WERI-Rb-1 (cell line): ENCODE results near the gene MCM3.

Source experiments
- DNase-seq: peaks from one replicate; pipeline ENCODE4 v3.0.0-alpha.2; 2020
- H3K27ac ChIP-seq: fragments of 250-450 bp; sonication (Bioruptor Pico); 2 replicates; pipeline ENCODE4 v1.5.1; 2020; ENCODE audit warnings: mild to moderate bottlenecking, moderate library complexity
- H3K27me3 ChIP-seq: fragments of 250-450 bp; sonication (Bioruptor Pico); 2 replicates; pipeline ENCODE4 v1.5.1; 2021; ENCODE audit warnings: mild to moderate bottlenecking, low read depth, moderate library complexity; ENCODE audit not compliant: insufficient read depth, severe bottlenecking
- H3K36me3 ChIP-seq: fragments of 250-450 bp; sonication (Bioruptor Pico); 2 replicates; pipeline ENCODE4 v1.5.1; 2020; ENCODE audit warnings: mild to moderate bottlenecking, moderate library complexity
- H3K4me3 ChIP-seq: 2 replicates; pipeline ENCODE4 v1.5.1; 2011; ENCODE audit warnings: low read depth, mild to moderate bottlenecking, control low read depth, low read length
- H3K9me3 ChIP-seq: fragments of 250-450 bp; sonication (Bioruptor Pico); 2 replicates; pipeline ENCODE4 v1.5.1; 2021; ENCODE audit warnings: mild to moderate bottlenecking, moderate library complexity; ENCODE audit not compliant: severe bottlenecking
- CTCF ChIP-seq: IDR thresholded peaks from 2 replicates; pipeline ENCODE4 v1.5.1; 2011; ENCODE audit warnings: low read depth, mild to moderate bottlenecking, control low read depth, inconsistent platforms, low read length

Gene MCM3

GRCh38 chr6:52283111-52283510, 1.4 kb downstream of the MCM3 start:
- Histone ChIP-seq H3K9me3 (no peaks in the 10 kb centered on the region), H3K4me3 (peak overlapping the region; percentile 92), H3K27me3 (no peaks in the 10 kb centered on the region), H3K27ac (no peak overlapping the region; the same call in 1 of the 2 replicates), H3K36me3 (peaks cover 63% of the 10 kb centered on the region)
- DNase-seq, result no peak
- no peak for TF ChIP-seq CTCF

- H3K36me3 ChIP-seq, result peaks cover 100% of the 10 kb centered on the region
- H3K9me3 ChIP-seq, result no peaks in the 10 kb centered on the region
- no peak overlapping the region for H3K4me3 ChIP-seq
- no peak overlapping the region for H3K27ac ChIP-seq
- TF ChIP-seq CTCF, result no peak
- H3K27me3 ChIP-seq, result no peaks in the 10 kb centered on the region
- DNase-seq, result no peak
Observed at GRCh38 chr6:52276130-52276529, 8.4 kb downstream of the MCM3 start.

GRCh38 chr6:52271852-52272460, 12.6 kb downstream of the MCM3 start:
- DNase-seq, result no peak
- Histone ChIP-seq H3K9me3 (no peaks in the 10 kb centered on the region), H3K27me3 (no peaks in the 10 kb centered on the region), H3K27ac (no peak overlapping the region), H3K4me3 (no peak overlapping the region), H3K36me3 (peaks cover 99% of the 10 kb centered on the region)
- TF ChIP-seq CTCF, result no peak

- Histone ChIP-seq H3K36me3 (peaks cover 87% of the 10 kb centered on the region), H3K9me3 (no peaks in the 10 kb centered on the region), H3K27me3 (no peaks in the 10 kb centered on the region), H3K27ac (no peak overlapping the region), H3K4me3 (no peak overlapping the region)
- DNase-seq, result peak; percentile 76
- TF ChIP-seq CTCF, result peak; percentile 96
Observed at GRCh38 chr6:52263709-52264540, 20.6 kb downstream of the MCM3 start.

- no peak for TF ChIP-seq CTCF
- Histone ChIP-seq H3K27ac (no peak overlapping the region), H3K36me3 (peaks cover 75% of the 10 kb centered on the region), H3K27me3 (no peaks in the 10 kb centered on the region), H3K4me3 (no peak overlapping the region), H3K9me3 (no peaks in the 10 kb centered on the region)
- DNase-seq, result no peak
Observed at GRCh38 chr6:52262620-52263344, 21.8 kb downstream of the MCM3 start.
